Hepatocyte (in vitro differentiated cells): ENCODE results near the gene USP28.

Experiments
- CTCF ChIP-seq: fragments of 200-600 bp; sonication (generic); IDR thresholded peaks from 2 replicates; pipeline ENCODE4 v1.5.1; 2016; ENCODE audit warnings: antibody characterized with exemption, mild to moderate bottlenecking; ENCODE audit not compliant: poor library complexity
- EZH2 ChIP-seq: fragments of 200-600 bp; sonication (generic); IDR thresholded peaks from 2 replicates; pipeline ENCODE4 v1.6.1; 2016; ENCODE audit warnings: antibody characterized with exemption, mild to moderate bottlenecking, borderline replicate concordance

GRCh38 chr11:113859665-113860064, 15.7 kb downstream of the USP28 start:
- TF ChIP-seq CTCF (no peak), EZH2 (no peak)
